Jurkat, Clone E6-1 (cell line): Measurements from ENCODE around the gene POLK.
A peak's percentile ranks its signal among the peaks of the same experiment; 100 is the strongest.

ENCODE experiments used
- DNase-seq: peaks from one replicate; pipeline ENCODE4 v3.0.0-alpha.2; 2011; ENCODE audit warnings: low read depth, low spot score
- H3K4me3 ChIP-seq: 2 replicates; pipeline ENCODE4 v1.5.1; 2011; ENCODE audit warnings: mild to moderate bottlenecking, low read length, control low read depth, moderate library complexity

The POLK gene

DNA sequence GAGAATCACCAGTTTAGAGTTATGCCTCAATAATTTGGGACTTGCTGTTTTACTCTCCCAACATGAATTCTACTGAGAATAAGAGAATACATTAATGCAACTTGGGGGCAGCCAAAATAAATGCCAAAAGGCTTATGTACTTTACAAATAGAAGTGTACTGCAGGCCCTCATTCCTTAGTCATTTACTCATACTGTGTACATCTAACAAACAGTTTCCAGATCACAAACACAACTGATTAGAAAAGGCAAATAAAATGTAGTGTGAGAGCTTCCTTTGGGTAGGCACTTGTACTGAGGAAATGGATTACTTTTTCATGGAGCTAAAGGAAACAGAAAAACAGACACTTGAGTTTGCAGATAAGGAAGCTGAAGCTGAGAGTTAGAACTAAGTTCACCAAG, 112.2 kb downstream of the POLK start:
- no peak for DNase-seq

DNA sequence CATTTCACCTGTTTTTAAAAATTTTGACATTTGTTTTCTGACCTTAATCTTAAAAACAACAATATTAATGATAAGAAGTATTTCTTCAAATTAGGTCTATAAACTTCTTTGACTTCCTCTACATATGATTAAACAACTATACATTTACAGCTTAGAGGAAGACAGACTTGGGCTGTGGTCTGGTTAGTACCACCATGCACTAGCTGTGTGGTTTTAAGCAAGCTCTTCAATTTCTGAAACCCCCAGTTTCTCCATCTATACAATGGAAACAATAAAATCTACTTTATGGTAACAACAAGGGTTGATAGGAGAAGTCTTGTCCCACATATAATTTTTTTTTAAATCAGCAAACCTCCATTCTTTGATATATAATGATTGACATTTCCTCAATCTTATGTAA, 115.3 kb downstream of the POLK start:
- DNase-seq: peak; percentile 53
- H3K4me3 ChIP-seq: no peak overlapping the region

More for the DNA sequence above, 112.2 kb downstream of the POLK start:
- H3K4me3 ChIP-seq: no peak overlapping the region

DNA sequence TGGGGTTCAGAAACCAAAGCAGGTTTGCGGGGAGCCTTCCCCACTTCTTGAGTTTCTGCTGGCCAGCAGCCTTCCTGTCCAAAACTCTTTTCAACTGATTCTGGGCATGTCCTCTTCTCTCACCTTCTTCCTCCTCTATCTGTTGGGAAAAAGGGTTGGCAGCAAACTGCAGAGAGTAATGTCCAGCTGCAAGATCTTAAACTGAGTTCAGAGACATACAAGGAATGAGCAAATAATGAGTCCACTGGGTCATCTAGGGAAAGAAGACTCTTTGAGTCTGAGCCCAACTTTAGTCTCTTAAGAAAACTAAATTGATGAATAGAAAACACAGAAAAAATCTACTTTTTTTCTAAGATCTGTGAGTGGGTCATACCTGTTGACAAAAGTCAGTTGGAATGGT, 116.1 kb downstream of the POLK start:
- no peak overlapping the region for H3K4me3 ChIP-seq
- no peak for DNase-seq

DNA sequence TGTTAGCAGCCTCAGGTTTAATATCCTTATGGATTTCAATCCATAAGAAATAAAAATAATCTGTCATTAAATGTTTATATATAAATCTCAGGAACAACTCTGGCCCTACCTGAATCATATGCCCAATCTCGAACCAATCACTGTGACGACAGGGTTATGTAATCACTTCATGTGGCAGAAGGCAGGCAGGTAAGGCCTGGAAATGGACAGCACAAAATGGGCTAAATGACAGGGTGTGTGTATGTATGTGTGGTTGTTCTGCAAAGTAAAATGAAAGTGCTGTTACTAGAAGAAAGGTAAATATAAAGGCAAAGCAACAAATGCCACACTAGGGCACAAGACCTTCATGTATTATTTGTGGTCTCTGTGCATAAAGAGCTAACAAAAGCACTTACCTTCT, 119.2 kb downstream of the POLK start:
- no peak for DNase-seq
- H3K4me3 ChIP-seq: no peak overlapping the region

DNA sequence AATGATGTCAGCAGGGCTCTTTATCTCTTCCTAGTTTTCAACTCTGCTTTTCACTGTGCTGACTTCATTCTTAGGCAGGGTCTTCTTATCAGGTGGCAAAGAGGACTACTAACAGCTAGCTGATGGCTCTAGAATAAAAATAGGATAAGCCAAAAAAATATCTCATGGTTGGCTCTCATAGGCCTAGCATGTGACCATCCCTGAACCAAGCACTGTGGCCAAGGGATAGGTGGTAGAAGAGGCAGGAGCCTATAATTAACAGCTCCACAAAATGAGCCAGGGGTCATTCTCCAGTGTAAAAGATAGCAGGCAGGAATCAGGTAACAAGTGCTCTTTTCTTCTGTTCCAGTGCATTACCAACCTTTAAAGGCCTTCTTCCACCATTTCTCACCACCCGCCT, 120.6 kb downstream of the POLK start:
- DNase-seq: no peak
- H3K4me3 ChIP-seq: no peak overlapping the region

GRCh38 chr5:75637949-75638348, 126.3 kb downstream of the POLK start:
- H3K4me3 ChIP-seq: no peak overlapping the region
- DNase-seq: no peak

- DNase-seq: no peak
- no peak overlapping the region for H3K4me3 ChIP-seq
Measured at GRCh38 chr5:75639535-75640311, 128.0 kb downstream of the POLK start.

GRCh38 chr5:75640395-75640794, 128.7 kb downstream of the POLK start:
- no peak overlapping the region for H3K4me3 ChIP-seq
- no peak for DNase-seq

GRCh38 chr5:75640826-75641225, 129.1 kb downstream of the POLK start:
- no peak overlapping the region for H3K4me3 ChIP-seq
- no peak for DNase-seq

- DNase-seq: peak; percentile 20
- H3K4me3 ChIP-seq: no peak overlapping the region
Measured at GRCh38 chr5:75648712-75649111, 137.0 kb downstream of the POLK start.
